HG02938 (cell line): ENCODE results near the gene UNC119.

ENCODE experiments used
- ATAC-seq: cut with Tn5 transposase; IDR thresholded peaks from one replicate; pipeline ENCODE4 v1.9.1; 2021; ENCODE audit warnings: mild to moderate bottlenecking, moderate library complexity; ENCODE audit not compliant: unreplicated experiment

UNC119 gene

DNA sequence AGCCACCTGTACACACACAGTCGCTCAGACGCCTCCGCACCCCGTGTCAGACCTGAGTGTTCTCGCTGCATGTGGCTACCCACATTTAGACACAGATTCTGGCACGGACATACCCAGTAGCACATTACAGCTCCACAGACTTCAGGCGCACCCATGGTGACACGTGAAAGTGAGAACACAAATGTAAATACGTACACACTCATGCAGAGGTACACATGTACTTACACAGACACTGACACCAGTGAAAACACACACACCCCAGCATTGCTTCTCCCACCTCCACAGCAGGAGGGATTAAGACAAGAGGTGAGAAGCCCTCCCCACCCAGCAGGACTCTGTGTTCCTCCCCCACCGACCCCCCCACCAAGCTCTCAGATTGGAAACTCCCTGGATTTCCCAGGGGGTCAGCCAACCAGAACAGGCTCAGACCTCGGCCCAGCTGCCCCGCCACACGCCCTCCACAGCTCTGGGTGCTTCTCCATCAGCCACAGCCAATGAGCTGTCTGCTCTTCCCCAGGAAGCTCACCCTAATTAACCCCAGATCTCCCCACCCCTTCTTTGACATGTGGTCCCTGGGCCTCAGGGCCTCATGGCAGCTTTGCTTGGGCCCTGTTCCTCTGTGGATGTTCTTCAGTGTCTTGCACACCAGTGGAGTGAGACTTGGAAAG, 51.6 kb downstream of the UNC119 start:
- ATAC-seq, result no peak

DNA sequence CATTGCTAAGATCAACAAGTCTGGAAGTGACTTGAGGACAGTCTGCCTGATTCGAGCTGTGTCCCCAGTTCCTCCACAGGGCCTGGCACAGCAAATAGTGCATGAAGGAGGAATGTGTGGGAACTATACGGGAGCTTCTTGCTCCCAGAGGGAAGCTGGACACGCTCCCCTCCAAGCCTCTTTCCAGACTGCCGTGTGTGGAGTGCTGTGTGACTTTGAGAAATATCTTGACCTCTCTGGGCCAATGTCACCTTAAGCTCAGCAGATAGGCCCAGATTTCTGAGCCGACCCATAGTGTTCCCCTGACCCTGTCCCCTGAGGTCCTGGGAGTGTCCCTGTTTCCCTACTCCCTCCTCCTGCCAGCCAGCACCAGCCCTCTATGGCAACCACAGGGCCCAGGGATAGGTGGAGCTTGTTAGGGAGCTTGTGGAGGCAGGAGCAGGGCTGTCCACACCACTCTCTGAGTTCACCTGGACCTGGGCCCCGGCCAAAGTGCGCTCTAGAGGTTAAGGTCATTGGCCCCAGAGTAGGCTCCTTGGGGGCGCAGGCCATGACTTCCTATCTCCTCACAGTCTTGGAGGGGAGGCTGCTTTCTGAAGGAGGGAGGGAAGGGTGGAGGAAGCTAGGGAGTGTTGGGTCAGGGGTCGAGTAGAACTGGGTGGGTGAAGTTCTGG, 52.6 kb downstream of the UNC119 start:
- no peak for ATAC-seq

DNA sequence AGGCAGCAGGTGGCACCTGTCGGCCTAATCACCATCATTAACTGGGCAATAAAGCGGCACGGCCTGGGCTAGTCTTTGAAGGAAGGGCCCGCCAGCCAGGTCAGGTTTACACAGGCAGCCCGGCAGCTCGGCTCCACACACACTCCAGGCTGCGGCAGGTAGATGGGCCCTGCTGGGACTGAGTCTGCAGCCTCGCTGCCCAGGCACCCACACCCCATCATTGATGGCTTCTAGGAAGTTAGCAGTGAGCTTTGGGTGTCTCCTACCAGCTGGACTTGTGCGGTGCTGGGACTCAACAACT, 53.1 kb downstream of the UNC119 start:
- ATAC-seq, result no peak

DNA sequence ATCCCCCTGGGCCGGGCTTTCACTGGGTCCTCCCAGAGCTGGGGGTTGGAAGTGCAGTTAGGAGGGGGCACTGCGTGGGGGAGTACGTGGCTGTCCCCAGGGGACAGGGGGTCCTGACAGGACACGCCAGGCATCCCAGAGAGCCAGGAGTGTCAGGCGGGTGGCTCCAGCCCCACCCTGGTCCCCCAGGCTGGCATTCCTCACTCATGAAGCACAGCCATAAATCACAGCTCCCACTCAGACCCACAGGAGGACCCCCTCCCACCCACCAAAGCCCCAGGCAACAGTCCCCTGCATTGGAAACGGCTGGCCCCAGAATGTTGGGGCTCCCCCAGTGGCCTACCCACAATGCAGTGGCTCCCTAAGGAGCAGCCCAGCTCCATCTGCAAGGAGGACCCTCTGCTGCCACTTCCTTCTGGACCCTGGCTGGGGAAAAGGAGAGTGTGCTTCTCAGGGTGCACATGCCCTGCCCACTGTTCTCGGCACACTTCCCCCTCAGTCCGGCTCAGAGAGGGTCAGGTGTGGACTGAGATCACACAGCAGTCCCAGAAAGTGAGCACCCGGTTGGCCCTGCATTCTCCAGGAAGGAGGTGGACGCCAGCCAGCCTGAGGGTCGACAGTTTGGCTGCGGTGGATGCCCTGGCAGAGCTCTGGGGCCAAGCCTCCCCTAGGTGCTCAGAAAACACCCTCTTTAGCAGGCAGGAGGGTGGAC, 53.6 kb downstream of the UNC119 start:
- ATAC-seq, result no peak

DNA sequence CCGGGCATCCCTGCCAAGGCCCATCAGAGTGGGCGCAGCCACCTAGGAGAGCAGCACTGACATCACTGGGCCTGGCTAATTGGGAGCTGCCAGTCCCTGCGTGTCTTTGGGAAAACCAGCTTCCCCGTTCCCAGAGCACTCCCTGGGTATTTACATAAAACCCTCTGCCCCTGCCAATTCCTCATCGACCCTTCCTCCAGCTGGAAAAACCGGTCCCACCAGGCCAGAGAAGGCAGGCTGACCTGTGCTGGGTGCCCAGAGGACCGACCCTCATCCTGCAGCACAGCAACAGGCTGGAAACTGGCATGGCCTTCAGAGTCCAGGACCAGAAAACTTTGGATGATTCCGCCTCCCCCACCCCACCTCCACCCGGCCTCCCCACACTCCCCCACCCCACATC, 54.5 kb downstream of the UNC119 start:
- no peak for ATAC-seq
